Activated naive CD8-positive, alpha-beta T cell treated with anti-CD3 and anti-CD28 coated beads for 36 hours (primary cell): Measurements from ENCODE around the gene CHPF2. TPM values are rescaled to one million over a fixed set of nuclear protein-coding genes. Genes with fewer than 3 reads are reported as not detected.

ENCODE experiments used
- total RNA-seq, 2 experiments: library from RNA; stranded (reverse); gene quantifications; one replicate each; pipeline ENCODE4 v1.2.3, GENCODE V29; 2021

The CHPF2 gene
- total RNA-seq, 2 experiments from 2014 or later: 24.5 to 25.1 TPM

Other genes with a start within 250 kb of the CHPF2 start
- 1 to 10 TPM; 5.8 to 6.1 TPM for gene NOS3, start 241.5 kb upstream of the CHPF2 start, total RNA-seq
- 10 to 100 TPM; 12.3 TPM for gene ATG9B, start 208.0 kb upstream of the CHPF2 start, total RNA-seq
- gene ABCB8, start 204.0 kb upstream of the CHPF2 start, total RNA-seq: 10 to 100 TPM; 34.3 to 37.6 TPM
- 1 to 10 TPM; 2.7 to 3.2 TPM for gene ASIC3, start 184.0 kb upstream of the CHPF2 start, total RNA-seq
- gene CDK5, start 174.6 kb upstream of the CHPF2 start, total RNA-seq: 10 to 100 TPM; 13.3 to 16.0 TPM
- gene SLC4A2, start 172.9 kb upstream of the CHPF2 start, total RNA-seq: 10 to 100 TPM; 66.5 to 69.1 TPM
- 10 to 100 TPM; 65.9 to 68.7 TPM for gene FASTK, start 151.7 kb upstream of the CHPF2 start, total RNA-seq
- gene TMUB1, start 149.0 kb upstream of the CHPF2 start, total RNA-seq: 10 to 100 TPM; 59.2 to 59.3 TPM
- 10 to 100 TPM; 24.8 to 25.3 TPM for gene AGAP3, start 146.0 kb upstream of the CHPF2 start, total RNA-seq
- not detected for gene GBX1, start 64.8 kb upstream of the CHPF2 start, total RNA-seq
- not detected for gene ASB10, start 45.2 kb upstream of the CHPF2 start, total RNA-seq
- not detected for gene H2BK1, start 22.0 kb upstream of the CHPF2 start, total RNA-seq
- gene ABCF2, start 5.3 kb upstream of the CHPF2 start, total RNA-seq: 10 to 100 TPM; 85.2 to 87.5 TPM
- 1 to 10 TPM; 4.1 to 4.3 TPM for gene SMARCD3, start 16.2 kb downstream of the CHPF2 start, total RNA-seq
- 10 to 100 TPM; 51.2 to 51.6 TPM for gene NUB1, start 109.3 kb downstream of the CHPF2 start, total RNA-seq
- not detected for gene WDR86, start 177.6 kb downstream of the CHPF2 start, total RNA-seq
- under 1 TPM; 0.12 to 0.74 TPM for gene CRYGN, start 207.7 kb downstream of the CHPF2 start, total RNA-seq